AML-193 (cell line): ENCODE data around the gene TM6SF1.
A peak's percentile ranks its signal among the peaks of the same experiment; 100 is the strongest.
"Not testable (repeated sequence)": the region's sequence is repeated elsewhere in the genome, so short reads cannot be mapped to it uniquely, and the experiment has no call there.

Experiments used
- DNase-seq, 2 experiments: peaks; one replicate each; lab custom pipeline; 2025; lab: John Stamatoyannopoulos, UW

The TM6SF1 gene

DNA sequence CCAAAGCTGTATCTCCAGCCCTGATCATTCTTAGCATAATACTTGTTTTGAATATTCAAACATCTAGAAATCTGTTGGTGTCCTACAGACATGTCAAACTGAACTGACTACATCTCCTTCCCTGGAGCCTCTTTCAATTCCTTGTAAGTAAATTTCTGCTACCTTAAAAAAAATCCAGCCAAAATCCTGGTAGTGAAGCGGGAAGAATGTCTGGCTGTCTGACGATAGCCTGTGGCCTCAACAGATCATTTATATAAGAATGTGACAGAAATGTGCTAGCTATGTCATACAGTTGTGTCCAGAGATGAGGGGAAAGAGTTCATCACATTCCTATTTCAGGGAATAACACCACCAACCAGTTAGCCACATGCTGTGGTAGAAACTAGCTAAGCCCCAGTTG lies 18.6 kb upstream of the TM6SF1 start:
- DNase-seq = no peak

DNA sequence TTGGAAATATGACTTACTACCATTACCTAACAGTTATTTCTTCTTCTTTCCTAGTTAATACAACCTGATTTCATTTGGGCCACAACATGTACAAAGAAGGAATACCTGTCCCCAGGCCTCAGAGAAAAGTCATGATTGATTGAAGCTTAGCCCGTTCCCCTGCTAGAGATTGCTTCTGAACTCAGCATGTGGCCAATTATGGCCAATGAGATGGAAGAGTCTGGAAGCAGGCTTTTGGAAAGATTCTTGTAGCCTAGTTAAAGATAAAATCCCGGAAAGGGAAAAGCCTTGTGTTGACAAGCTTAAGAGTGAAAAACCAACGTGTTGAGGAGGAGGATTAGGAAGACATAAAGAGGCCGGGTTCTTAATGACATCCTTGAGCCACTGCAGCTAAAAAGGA lies 17.0 kb upstream of the TM6SF1 start:
- DNase-seq = no peak

- not testable (repeated sequence) for DNase-seq
These were observed 15.5 kb upstream of the TM6SF1 start for GRCh38 chr15:83091965-83092308.

DNA sequence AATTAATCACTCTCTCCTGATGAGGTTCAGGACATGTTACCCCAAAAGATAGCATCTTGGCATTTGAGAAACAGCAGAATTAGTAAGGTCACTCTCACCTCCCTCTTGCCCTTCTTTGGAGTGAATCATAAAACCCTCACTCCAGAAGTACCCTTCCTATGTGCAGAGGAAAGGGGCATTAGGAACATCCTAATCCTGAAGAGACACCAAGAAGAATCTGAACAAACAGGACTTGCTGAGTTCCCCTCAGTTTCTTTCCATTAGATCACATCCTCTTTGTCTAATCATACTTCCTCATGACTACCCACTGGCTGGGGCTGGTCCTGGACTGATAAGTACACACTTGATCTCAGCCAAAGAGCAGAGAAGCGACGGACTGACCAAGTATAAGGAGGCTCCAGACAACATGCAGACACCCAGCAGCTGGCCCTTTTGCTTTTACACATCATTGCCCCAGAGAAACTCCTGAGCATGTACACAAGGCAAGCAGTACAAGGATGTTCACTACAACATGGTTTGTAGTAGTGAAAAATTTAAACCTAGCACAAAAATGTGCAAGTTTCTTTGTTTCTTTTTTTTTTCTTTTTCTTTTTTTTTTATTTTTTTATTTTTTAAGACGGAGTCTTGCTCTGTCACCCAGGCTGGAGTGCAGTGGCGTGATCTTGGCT lies 15.0 kb upstream of the TM6SF1 start:
- peak; percentile 47 to 49 for DNase-seq

GRCh38 chr15:83094583-83094982 lies 12.9 kb upstream of the TM6SF1 start:
- no peak for DNase-seq

- DNase-seq = no peak
These were observed 9.4 kb upstream of the TM6SF1 start for GRCh38 chr15:83098079-83098478.

- no peak for DNase-seq
These were observed 8.2 kb upstream of the TM6SF1 start for GRCh38 chr15:83099290-83099689.

- DNase-seq = no peak
These were observed 7.3 kb upstream of the TM6SF1 start for GRCh38 chr15:83100097-83100646.

DNA sequence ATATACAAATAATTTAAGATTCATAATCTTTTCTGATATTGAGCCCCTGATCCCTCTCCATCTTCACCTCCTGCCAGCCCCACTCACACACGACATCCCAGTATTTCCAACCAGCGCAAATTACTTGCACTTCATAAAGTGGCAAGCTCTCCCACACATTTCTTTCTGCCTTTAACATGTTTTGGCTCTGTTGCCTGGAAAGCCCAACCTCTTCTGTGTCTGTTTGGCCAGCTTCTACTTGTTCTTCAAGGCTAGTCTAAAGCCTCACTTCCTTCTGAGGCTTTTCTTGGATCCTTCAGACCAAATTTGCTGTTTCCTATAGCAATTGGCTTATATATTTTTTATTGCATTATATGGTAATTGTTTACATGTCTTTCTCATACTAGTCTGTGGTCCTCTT lies 5.1 kb upstream of the TM6SF1 start:
- no peak for DNase-seq

DNA sequence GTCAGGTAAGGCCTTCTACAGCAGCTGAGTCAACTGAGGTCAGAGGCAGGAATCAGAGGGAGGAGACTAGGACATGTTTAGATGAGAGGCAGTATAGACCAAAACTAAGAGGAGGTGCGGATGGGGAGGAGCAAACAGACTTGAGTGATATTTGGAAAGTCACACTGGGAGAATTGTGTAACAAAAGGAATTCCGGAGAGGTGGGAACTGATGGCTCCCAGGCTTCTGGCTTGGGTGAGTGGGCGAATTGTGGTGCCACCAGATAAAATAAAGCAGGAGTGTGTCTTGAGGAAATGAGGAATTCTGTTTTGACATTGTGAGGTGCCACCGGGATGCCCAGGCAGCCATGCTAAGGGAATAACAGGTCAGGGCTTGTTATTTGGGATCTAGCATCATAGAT lies 3.3 kb upstream of the TM6SF1 start:
- DNase-seq = no peak

GRCh38 chr15:83105440-83105839 lies 2.0 kb upstream of the TM6SF1 start:
- peak in 1 of 2 experiments; percentile 4 for DNase-seq

GRCh38 chr15:83107841-83108181 lies 366 bp downstream of the TM6SF1 start:
- DNase-seq = no peak

DNA sequence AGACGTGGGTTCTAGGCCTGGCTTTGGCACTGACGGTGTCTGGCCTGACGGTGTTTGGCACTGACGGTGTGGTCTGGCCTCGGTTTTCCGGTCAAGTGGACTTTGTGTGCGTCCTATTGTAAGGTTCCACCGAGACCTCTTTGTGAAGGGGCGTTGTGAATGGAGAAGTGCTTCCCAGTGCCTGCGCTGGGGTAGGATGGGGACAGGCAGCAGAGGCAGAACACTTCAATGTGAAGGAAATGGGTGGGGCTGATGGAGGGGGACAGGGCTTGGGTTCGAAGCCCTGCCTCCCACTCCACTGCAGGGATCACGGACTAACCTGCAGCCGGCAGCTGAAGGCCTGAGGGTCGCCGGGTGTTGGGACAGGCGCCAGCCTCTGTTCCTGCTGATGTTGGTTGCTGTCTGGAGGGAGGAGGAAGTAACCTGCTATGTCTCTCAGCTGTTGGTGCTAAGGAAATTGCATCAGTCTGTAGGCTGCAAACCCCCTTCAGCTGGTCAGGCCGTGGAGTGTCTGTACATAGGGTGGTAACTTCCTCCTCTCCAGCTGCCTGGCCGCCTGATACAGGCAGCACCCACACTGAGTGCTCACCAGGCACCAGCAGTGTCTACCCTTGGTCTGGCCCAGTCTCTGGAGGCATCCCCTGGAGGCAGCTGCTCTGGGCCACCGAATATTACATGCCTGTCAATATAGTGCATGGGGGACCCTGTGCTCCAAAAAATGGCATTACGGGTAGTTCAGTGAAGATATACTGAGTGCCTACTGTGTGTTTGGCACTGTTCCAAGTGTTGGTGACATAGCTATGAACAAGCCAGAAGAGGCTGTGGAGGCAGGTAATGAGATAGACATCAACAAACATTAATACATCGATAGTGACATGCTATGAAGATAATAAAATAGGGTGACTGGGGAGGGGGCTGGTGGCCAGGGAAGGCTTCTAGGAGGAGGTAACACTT lies 1.1 kb downstream of the TM6SF1 start:
- peak; percentile 98 for DNase-seq

DNA sequence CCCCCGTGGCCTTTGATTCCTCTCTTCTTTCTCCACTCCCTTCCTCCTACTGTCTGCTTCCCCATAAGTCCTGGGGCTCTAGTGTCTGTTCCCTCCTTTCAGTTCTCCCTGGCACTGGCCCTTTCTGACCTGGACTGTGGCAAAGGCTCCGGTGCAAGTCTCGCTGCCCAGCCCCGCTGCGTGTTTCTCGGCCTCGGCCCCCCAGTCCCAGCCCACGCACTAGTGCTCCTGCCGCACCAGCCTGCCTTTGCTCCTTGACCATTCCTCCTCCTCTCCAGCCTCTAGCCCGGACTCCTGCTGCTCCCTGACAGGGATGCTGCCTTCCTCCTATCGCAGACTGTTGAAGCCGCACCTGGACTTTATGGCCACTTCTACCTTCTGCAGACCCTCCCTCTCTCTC lies 2.1 kb downstream of the TM6SF1 start:
- DNase-seq = no peak

- no peak for DNase-seq
These were observed 2.9 kb downstream of the TM6SF1 start for GRCh38 chr15:83110381-83110780.

GRCh38 chr15:83111149-83111548 lies 3.7 kb downstream of the TM6SF1 start:
- DNase-seq = no peak

DNA sequence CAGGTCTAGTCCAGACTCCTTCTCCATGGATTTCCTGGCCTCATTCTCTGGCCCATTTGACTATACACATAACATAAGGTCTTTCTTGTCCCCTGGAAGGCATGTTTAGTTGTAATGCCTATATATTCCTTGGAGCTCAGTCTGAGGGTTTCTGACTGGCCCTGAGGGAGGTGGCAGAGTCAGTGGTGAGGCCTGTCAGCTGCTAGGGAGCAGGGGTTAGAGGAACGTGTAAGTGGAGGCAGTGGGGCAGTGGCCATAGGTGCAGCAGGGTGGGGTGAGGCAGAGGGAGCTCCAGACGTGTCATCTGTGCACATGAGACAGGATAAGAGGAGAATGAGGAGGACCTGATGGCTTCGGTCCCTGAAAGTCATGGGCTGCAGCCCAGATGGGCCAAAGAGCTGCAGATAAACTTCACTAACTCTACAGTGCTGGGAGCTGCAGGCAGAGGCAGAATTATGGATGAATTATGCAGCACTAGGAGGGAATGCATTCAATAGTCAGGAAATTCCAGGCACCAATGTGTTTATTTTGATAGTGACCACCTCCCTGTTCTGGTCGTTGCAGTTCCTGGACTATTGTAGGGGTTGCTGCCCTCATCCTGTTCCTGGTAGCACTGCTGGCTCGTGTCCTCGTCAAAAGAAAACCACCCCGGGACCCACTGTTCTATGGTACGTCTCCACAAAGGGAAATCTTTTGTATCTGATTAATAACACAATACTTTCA lies 4.9 kb downstream of the TM6SF1 start:
- no peak for DNase-seq

DNA sequence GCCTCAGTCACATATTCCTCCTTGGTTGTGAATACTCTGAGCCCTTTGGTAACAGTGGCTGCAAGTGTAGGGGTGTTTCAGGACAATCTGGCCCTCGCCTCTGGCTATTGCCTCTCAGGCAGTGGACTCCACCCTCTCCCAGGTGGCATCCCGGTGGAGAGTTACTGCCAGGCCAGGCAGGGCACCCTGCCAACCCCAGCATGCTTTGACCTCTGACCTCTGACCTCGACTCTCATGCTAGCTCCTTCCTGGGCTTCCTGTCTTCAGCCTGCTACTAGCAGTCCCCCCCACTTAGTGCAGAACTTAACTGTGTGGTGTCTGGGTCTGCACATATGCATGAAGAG lies 5.5 kb downstream of the TM6SF1 start:
- no peak for DNase-seq

DNA sequence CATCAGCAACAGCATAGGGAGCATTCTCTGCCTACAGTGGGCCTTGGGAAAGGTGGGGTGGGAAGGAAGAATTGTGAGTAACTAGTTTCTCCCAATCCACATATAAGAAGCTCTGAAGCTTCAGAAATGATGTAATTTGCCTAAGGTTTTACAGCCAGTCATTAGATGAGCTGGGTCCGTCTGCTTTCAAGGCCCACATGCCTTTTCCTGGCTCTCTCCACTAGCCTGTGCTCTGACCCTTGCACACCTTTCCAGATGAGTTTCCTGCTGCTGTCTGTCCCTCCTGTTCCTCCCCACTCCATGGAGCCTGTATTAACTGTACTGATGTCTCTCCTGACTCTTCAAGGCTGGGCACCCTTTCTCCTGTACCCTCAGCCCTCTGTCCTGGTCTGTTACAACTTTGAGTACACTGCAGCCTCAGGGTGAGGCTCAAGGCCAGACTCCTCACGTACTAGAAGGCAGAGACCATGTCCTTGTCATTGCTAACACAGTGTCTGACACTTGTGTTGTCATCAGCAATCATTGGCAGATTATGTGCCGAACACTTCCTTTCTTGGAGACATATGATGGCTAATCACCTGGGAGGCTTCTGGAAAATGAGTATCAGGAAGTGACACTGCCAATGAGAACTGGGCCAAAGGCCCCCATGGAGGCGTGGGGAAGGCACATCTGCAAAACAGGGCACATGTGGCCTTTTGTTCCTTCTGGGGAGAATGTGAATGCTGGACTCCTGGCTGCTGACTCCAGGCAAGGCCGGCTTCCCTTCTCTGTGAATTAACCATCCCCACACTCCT lies 6.6 kb downstream of the TM6SF1 start:
- DNase-seq = no peak

GRCh38 chr15:83114856-83115255 lies 7.4 kb downstream of the TM6SF1 start:
- DNase-seq = no peak

DNA sequence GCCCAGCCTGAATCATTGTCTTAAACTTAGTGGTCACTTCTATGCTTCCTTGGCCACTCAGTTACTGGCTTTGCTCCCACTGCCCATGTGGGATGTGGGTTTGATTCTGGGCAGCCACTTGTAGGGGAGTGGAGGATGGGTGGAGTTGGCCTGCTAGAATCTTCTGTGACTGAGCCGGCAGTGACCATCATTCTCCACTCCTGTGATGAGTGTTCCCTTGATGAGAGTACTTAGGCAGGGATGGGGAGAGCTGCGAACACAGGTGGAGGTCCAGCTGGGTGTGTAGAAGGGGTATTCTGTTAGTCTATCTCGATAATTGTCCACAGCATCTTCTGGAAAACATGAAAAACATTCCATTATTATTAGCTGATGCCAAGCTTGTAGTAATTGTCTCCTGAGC lies 8.0 kb downstream of the TM6SF1 start:
- DNase-seq = no peak
